Lung (tissue), 12 donors: Measurements from ENCODE around the gene ESPN. TPM values are rescaled to one million over a fixed set of nuclear protein-coding genes. Genes with fewer than 3 reads are reported as not detected.

Experiments used
- ATAC-seq: fragments of 200-7000 bp; cut with Tn5 transposase; one replicate; pipeline ENCODE4 v1.9.1; 2020; ENCODE audit warnings: moderate number of reproducible peaks; ENCODE audit not compliant: insufficient read depth, low FRiP score
- DNase-seq, 3 donors: peaks; one replicate each; pipeline ENCODE4 v3.0.0-alpha.2; 2013 to 2017
- H3K27ac ChIP-seq, 2 donors: one replicate each; pipeline ENCODE4 v1.5.1; 2013; ENCODE audit warnings: mild to moderate bottlenecking in 2 of 2, moderate library complexity in 2 of 2, control low read depth in 1 of 2, inconsistent platforms in 1 of 2, low read depth in 1 of 2, low read length in 1 of 2
- H3K27me3 ChIP-seq, 3 donors: one replicate each; pipeline ENCODE4 v1.5.1; 2013; ENCODE audit warnings: low read length in 2 of 3; ENCODE audit not compliant: control insufficient read depth in 3 of 3, insufficient read depth in 3 of 3
- H3K36me3 ChIP-seq, 4 donors: one replicate each; pipeline ENCODE4 v1.5.1; 2013; ENCODE audit warnings: low read length in 4 of 4, mild to moderate bottlenecking in 1 of 4, moderate library complexity in 1 of 4; ENCODE audit not compliant: control insufficient read depth in 4 of 4, insufficient read depth in 4 of 4
- H3K4me1 ChIP-seq, 5 donors: one replicate each; pipeline ENCODE4 v1.5.1; 2013; ENCODE audit warnings: low read length in 5 of 5, mild to moderate bottlenecking in 2 of 5, moderate library complexity in 1 of 5; ENCODE audit not compliant: control insufficient read depth in 5 of 5, insufficient read depth in 5 of 5
- H3K4me3 ChIP-seq: one replicate; pipeline ENCODE4 v1.5.1; 2013; ENCODE audit warnings: mild to moderate bottlenecking, control low read depth, moderate library complexity
- H3K9ac ChIP-seq, 2 donors: one replicate each; pipeline ENCODE4 v1.5.1; 2013; ENCODE audit warnings: low read length in 2 of 2, control low read depth in 1 of 2; ENCODE audit not compliant: insufficient read depth in 1 of 2
- H3K9me3 ChIP-seq, 4 donors: one replicate each; pipeline ENCODE4 v1.5.1; 2013; ENCODE audit warnings: low read length in 3 of 4, mild to moderate bottlenecking in 1 of 4, moderate library complexity in 1 of 4; ENCODE audit not compliant: control insufficient read depth in 4 of 4, insufficient read depth in 3 of 4
- WGBS, 2 donors: extraction: QIAGEN DNeasy Blood & Tissue Kit; methylation state at CpG; one replicate each; pipeline ENCODE4 v1.1.7; 2013; 5-methylcytosine and 5-hydroxymethylcytosine counted together
- polyA plus RNA-seq, 2 donors: library from polyadenylated mRNA; stranded (reverse); fragments of 200-250 nt; gene quantifications; one replicate each; pipeline ENCODE4 v1.2.1, GENCODE V29; 2013
- total RNA-seq, 2 donors: library from RNA; depleted of rRNA in 1 of 2; stranded (reverse); fragments of >200 nt in 1 of 2; gene quantifications; one replicate each; pipeline ENCODE4 v1.2.1, GENCODE V29; 2014 to 2021
- TF ChIP-seq, protein P1 (sequence below): IDR thresholded peaks from 2 replicates; pipeline ENCODE4 v1.5.1; 2012; ENCODE audit warnings: mild to moderate bottlenecking; ENCODE audit errors: control extremely low read depth, extremely low read depth
- donor health status: control.
- donor health status: control.
- donor health status: Bipolar disorder and iron deficiency.
- donor health status: healthy.
- donor health status: DM: yes; HTN: yes; CAD: no.

Gene ESPN
- total and polyA plus RNA-seq, 4 donors = 2.1 to 20.8 (median 7.4) TPM

GRCh38 chr1:6476483-6476882, 51.9 kb downstream of the ESPN start:
- Histone ChIP-seq H3K4me3 (no peak overlapping the region), H3K27me3 (no peaks in the 10 kb centered on the region), H3K4me1 (peaks cover 0 to 2% (median 0%) of the 10 kb centered on the region in 5 donors), H3K36me3 (peaks cover 0 to 8% (median 4%) of the 10 kb centered on the region in 4 donors), H3K27ac (no peak overlapping the region), H3K9me3 (no peaks in the 10 kb centered on the region), H3K9ac (no peak overlapping the region)
- 91 to 100% methylated on average over 5 of the region's 5 CpGs for WGBS, 2 donors
- TF ChIP-seq, protein P1, sequence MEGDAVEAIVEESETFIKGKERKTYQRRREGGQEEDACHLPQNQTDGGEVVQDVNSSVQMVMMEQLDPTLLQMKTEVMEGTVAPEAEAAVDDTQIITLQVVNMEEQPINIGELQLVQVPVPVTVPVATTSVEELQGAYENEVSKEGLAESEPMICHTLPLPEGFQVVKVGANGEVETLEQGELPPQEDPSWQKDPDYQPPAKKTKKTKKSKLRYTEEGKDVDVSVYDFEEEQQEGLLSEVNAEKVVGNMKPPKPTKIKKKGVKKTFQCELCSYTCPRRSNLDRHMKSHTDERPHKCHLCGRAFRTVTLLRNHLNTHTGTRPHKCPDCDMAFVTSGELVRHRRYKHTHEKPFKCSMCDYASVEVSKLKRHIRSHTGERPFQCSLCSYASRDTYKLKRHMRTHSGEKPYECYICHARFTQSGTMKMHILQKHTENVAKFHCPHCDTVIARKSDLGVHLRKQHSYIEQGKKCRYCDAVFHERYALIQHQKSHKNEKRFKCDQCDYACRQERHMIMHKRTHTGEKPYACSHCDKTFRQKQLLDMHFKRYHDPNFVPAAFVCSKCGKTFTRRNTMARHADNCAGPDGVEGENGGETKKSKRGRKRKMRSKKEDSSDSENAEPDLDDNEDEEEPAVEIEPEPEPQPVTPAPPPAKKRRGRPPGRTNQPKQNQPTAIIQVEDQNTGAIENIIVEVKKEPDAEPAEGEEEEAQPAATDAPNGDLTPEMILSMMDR = no peak
- ATAC-seq (no peak), DNase-seq (no peak)

DNA sequence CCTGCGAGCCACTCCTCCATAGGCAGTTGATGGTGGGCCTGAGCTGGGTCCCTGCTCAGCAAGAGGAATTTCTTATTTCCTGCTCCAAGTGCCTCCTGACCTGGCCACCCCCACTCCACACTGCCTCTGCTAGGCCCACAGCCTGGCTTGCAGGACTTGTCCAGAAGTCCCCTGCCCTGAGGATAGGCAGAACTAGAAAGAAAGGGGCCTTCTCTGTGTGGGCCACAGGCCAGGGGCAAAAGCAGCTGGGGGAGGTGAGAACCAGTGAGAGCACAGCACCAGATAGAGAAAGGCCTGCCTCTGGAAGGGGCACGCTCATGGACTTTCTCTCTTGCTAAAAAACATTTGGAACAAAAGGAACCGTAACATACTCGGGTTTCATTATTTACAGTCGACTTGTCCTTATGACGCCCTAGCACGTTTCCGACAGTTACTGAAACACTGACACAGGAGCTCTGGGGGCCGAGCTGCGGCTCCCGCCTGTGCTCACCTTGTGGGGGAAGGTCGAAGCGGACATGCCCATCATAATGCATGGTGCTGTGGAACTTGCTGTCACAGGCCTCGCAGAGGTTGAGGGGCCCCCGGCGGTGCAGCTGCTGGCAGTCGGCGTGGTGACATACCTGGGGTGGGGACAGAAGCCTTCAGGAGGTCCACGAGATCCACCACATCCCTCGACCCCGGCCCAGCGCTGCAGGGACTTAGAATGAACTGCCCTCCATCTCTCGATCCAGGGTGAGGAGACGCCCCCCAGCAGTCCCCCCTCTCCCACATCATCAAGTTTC, 52.7 kb downstream of the ESPN start:
- Histone ChIP-seq H3K36me3 (peaks cover 0 to 5% (median 4%) of the 10 kb centered on the region in 4 donors), H3K9me3 (no peaks in the 10 kb centered on the region), H3K9ac (peak overlapping the region in 1 of 2 donors; percentile 32), H3K4me1 (no peaks in the 10 kb centered on the region), H3K4me3 (no peak overlapping the region), H3K27ac (no peak overlapping the region), H3K27me3 (no peaks in the 10 kb centered on the region)
- TF ChIP-seq, protein P1 = no peak
- no peak for ATAC-seq
- 84 to 90% methylated on average over 24 of the region's 24 CpGs for WGBS, 2 donors
- DNase-seq = peak in 1 of 3 donors; percentile 30

DNA sequence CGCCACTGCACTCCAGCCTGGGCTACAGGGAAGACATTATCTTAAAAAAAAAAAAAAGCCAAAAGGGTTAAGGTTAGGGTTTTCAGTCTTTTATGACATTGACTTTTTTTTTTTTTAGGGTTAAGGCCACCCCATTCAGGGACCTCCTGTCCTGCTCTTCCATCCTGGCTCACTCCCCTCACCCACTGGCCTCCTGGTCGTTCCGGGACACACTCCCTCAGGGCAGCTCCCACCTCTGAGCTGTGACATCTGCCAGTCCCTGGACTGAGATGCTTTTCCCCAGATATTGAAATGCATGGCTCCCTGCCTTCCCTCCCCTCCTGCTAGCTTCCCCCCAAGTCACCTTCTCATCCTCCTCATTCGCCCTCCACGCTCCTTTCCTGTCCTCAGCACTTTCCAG, 57.2 kb downstream of the ESPN start:
- Histone ChIP-seq H3K9ac (no peak overlapping the region), H3K27me3 (no peaks in the 10 kb centered on the region), H3K4me1 (peaks cover 0 to 19% (median 4%) of the 10 kb centered on the region in 5 donors), H3K27ac (no peak overlapping the region), H3K36me3 (no peaks in the 10 kb centered on the region), H3K9me3 (no peaks in the 10 kb centered on the region), H3K4me3 (no peak overlapping the region)
- TF ChIP-seq, protein P1 = no peak
- 92 to 93% methylated on average over 5 of the region's 5 CpGs for WGBS, 2 donors
- DNase-seq (no peak), ATAC-seq (no peak)
